ENCODE data around the gene CDKN2AIPNL. TPM values are rescaled to one million over a fixed set of nuclear protein-coding genes. Genes with fewer than 3 reads are reported as not detected.

Gene CDKN2AIPNL
- total RNA-seq, 4 donors from 2014 or later = 6.9 to 28.3 (median 13.2) TPM

DNA sequence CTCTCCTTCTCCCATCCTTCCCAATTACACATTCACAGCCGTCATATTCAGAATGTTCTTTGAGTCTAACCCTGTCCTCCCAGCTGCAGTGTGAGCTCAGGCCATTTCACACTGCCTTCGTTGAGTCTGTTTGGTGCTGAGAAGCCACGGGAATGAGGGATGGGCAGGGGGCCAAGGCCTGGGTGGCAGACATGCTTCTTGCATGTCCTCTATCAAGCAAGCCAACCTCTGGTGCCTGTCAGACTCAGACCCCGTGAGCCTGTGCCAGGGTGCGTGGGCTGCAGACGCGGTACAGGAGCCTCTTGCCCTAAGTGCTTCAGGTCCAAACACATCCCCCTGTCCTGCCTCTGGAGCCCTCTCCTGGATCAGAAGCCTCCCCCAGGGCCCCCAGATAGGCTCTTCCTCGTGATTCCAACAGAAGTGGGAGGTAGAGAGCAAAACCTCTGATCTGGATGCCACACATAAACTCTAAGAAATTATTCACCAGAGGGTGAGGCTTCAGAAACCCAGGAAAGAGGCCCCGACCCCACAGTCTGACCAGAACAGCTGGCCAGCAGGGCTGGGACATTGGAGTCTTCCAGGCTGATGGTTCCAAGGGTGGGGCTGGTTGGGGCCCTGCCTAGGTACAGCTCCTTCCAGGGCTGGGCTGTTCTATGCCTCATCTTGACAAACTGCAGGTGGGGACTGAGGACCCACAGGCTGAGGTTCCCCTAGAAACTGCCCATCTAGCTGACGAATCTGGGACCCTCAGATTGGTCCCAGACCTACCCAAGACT lies 46.7 kb upstream of the CDKN2AIPNL start:
- peak overlapping the region in 1 of 4 donors; percentile 2 for H3K27ac ChIP-seq
- H3K27me3 ChIP-seq = no peaks in the 10 kb centered on the region
- intact Hi-C loops (cut with DNase I) = no loop called here
- no peak for TF ChIP-seq POLR2A (IDR thresholded peaks at IDR 0.05)
- TF ChIP-seq, protein P1, sequence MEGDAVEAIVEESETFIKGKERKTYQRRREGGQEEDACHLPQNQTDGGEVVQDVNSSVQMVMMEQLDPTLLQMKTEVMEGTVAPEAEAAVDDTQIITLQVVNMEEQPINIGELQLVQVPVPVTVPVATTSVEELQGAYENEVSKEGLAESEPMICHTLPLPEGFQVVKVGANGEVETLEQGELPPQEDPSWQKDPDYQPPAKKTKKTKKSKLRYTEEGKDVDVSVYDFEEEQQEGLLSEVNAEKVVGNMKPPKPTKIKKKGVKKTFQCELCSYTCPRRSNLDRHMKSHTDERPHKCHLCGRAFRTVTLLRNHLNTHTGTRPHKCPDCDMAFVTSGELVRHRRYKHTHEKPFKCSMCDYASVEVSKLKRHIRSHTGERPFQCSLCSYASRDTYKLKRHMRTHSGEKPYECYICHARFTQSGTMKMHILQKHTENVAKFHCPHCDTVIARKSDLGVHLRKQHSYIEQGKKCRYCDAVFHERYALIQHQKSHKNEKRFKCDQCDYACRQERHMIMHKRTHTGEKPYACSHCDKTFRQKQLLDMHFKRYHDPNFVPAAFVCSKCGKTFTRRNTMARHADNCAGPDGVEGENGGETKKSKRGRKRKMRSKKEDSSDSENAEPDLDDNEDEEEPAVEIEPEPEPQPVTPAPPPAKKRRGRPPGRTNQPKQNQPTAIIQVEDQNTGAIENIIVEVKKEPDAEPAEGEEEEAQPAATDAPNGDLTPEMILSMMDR (IDR thresholded peaks at IDR 0.05) = no peak
- H3K4me3 ChIP-seq = no peak overlapping the region
- WGBS, 2 donors = 31 to 46% methylated on average over 4 of the region's 10 CpGs
- no peaks in the 10 kb centered on the region for H3K9me3 ChIP-seq
- peaks cover 0 to 13% (median 6%) of the 10 kb centered on the region in 3 donors for H3K4me1 ChIP-seq
- H3K36me3 ChIP-seq = no peaks in the 10 kb centered on the region
- DNase-seq = no peak

DNA sequence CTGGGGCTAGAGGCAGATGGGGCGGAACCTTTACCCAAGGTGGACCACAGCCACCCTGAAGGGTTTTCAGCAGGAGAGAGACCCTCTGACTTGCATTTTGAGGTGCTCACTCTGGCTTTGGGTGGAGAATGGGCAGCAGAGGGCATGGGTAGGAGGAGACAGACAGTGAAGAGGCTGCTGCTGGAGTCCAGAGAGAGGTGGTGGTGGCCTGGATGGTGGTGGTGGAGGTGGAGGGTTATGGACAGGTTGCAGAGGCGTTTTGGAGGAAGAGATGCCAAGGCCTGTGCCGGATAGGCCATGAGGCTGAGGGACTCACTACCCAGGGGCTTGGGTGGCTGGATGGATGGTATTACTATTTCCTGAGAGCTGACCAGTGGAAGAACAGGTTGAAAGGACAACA lies 46.1 kb upstream of the CDKN2AIPNL start:
- Histone ChIP-seq H3K4me1 (peaks cover 0 to 13% (median 6%) of the 10 kb centered on the region in 3 donors), H3K4me3 (no peak overlapping the region), H3K27me3 (no peaks in the 10 kb centered on the region), H3K27ac (peak overlapping the region in 1 of 4 donors; percentile 2), H3K36me3 (no peaks in the 10 kb centered on the region), H3K9me3 (no peaks in the 10 kb centered on the region)
- TF ChIP-seq, protein P1 (IDR thresholded peaks at IDR 0.05) = no peak
- no peak for TF ChIP-seq POLR2A (IDR thresholded peaks at IDR 0.05)
- 81% methylated on average over 3 of the region's 3 CpGs for WGBS, 2 donors
- no peak for DNase-seq
- intact Hi-C loops (cut with DNase I) = no loop called here

DNA sequence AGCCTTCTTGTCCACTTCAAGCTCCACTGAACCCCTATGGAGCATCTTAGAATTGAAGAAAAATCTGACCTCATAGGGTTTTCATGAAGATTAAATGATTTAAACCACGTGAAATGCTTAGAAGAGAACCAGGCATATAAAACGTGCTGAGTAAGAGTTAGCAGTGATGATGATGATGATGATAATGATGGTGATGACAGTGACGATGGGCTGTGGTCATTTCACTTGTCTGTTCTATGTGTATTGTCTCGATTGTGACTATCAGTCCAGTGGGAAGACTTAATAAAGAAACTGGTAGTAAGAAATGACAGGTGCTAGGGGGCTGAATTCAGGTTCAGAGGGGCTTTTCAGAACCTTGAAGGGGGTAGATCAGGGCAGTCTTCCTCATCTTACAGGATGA lies 45.1 kb upstream of the CDKN2AIPNL start:
- intact Hi-C loops (cut with DNase I) = no loop called here
- no peaks in the 10 kb centered on the region for H3K9me3 ChIP-seq
- DNase-seq = no peak
- H3K27ac ChIP-seq = no peak overlapping the region
- no peaks in the 10 kb centered on the region for H3K27me3 ChIP-seq
- H3K4me1 ChIP-seq = peaks cover 0 to 18% (median 10%) of the 10 kb centered on the region in 3 donors
- 51 to 79% methylated on average over 4 of the region's 4 CpGs for WGBS, 2 donors
- no peak for TF ChIP-seq POLR2A (IDR thresholded peaks at IDR 0.05)
- TF ChIP-seq, protein P1 (IDR thresholded peaks at IDR 0.05) = no peak
- no peaks in the 10 kb centered on the region for H3K36me3 ChIP-seq
- H3K4me3 ChIP-seq = no peak overlapping the region

DNA sequence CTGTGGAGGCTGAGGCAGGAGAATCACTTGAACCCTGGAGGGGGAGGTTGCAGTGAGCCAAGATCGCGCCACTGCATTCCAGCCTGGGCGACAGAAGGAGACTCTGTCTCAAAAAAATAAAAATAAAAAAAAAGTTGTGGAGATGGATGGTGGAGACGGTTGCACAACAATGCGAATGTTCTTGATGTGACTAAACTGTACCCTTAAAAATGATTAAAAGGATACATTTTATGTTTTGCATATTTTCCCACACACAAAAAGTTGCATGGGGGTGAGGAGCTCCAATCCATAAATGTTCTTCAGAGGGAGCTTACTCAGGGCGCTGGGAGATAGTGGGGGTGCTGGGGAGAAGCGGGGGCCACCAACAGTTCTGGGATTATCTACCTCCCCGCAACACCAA lies 43.8 kb upstream of the CDKN2AIPNL start:
- Histone ChIP-seq H3K9me3 (no peaks in the 10 kb centered on the region), H3K27me3 (no peaks in the 10 kb centered on the region), H3K27ac (no peak overlapping the region), H3K4me1 (peaks cover 0 to 24% (median 13%) of the 10 kb centered on the region in 3 donors), H3K4me3 (no peak overlapping the region), H3K36me3 (no peaks in the 10 kb centered on the region)
- DNase-seq = no peak
- intact Hi-C loops (cut with DNase I) = no loop called here
- 88 to 94% methylated on average over 8 of the region's 8 CpGs for WGBS, 2 donors
- TF ChIP-seq, protein P1 (IDR thresholded peaks at IDR 0.05) = no peak
- no peak for TF ChIP-seq POLR2A (IDR thresholded peaks at IDR 0.05)

DNA sequence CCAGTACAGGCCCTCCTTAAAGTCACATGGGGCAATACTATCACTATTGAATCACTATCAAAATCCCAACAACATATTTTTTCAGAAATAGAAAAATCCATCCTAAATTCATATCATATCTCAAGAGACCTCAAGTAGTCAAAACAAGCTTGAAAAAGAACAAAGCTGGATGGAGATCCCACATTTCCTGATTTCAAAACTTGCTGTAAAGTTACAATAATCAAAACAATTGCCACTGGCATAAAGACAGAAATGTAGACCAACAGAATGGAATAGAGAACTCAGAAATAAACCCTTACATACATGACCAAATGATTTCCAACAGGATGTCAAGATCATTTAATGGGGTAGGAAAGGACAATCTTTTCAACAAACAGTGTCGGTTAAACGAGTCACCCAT lies 41.3 kb upstream of the CDKN2AIPNL start:
- no peak overlapping the region for H3K27ac ChIP-seq
- no peaks in the 10 kb centered on the region for H3K9me3 ChIP-seq
- no peak overlapping the region for H3K4me3 ChIP-seq
- intact Hi-C loops (cut with DNase I) = no loop called here
- H3K4me1 ChIP-seq = peaks cover 0 to 11% (median 6%) of the 10 kb centered on the region in 3 donors
- H3K36me3 ChIP-seq = no peaks in the 10 kb centered on the region
- 69 to 77% methylated on average over 2 of the region's 2 CpGs for WGBS, 2 donors
- no peaks in the 10 kb centered on the region for H3K27me3 ChIP-seq
- DNase-seq = no peak
- TF ChIP-seq, protein P1 (IDR thresholded peaks at IDR 0.05) = no peak
- no peak for TF ChIP-seq POLR2A (IDR thresholded peaks at IDR 0.05)

All from esophagus squamous epithelium (tissue), 5 donors.